ENCODE results near the gene NCBP2.

The NCBP2 gene

GRCh38 chr3:196931828-196932587, 10.3 kb downstream of the NCBP2 start:
- no peaks in the 10 kb centered on the region for H3K27me3 ChIP-seq (ENCODE audit: control insufficient read depth, insufficient read depth, low read length)
- H3K36me3 ChIP-seq (ENCODE audit: insufficient read depth, low read length) = peaks cover 76% of the 10 kb centered on the region
- no peak overlapping the region for H3K4me3 ChIP-seq (ENCODE audit: low read length)
- no peaks in the 10 kb centered on the region for H3K9me3 ChIP-seq (replicated peaks; ENCODE audit: low read length)
- H3K4me1 ChIP-seq (ENCODE audit: control insufficient read depth, insufficient read depth, low read length) = no peaks in the 10 kb centered on the region
- H3K9ac ChIP-seq (ENCODE audit: low read depth, low read length) = no peak overlapping the region
- H3K4me2 ChIP-seq (ENCODE audit: low read length) = no peak overlapping the region

GRCh38 chr3:196931157-196931556, 11.2 kb downstream of the NCBP2 start:
- peaks cover 67% of the 10 kb centered on the region for H3K36me3 ChIP-seq (ENCODE audit: insufficient read depth, low read length)
- no peaks in the 10 kb centered on the region for H3K4me1 ChIP-seq (ENCODE audit: control insufficient read depth, insufficient read depth, low read length)
- H3K9ac ChIP-seq (ENCODE audit: low read depth, low read length) = no peak overlapping the region
- H3K27me3 ChIP-seq (ENCODE audit: control insufficient read depth, insufficient read depth, low read length) = no peaks in the 10 kb centered on the region
- no peaks in the 10 kb centered on the region for H3K9me3 ChIP-seq (replicated peaks; ENCODE audit: low read length)
- H3K4me3 ChIP-seq (ENCODE audit: low read length) = no peak overlapping the region
- no peak overlapping the region for H3K4me2 ChIP-seq (ENCODE audit: low read length)

GRCh38 chr3:196927571-196928453, 14.5 kb downstream of the NCBP2 start:
- peaks cover 51% of the 10 kb centered on the region for H3K36me3 ChIP-seq (ENCODE audit: insufficient read depth, low read length)
- no peak overlapping the region for H3K4me2 ChIP-seq (ENCODE audit: low read length)

GRCh38 chr3:196920733-196921132, 21.6 kb downstream of the NCBP2 start:
- H3K4me3 ChIP-seq (ENCODE audit: low read length) = no peak overlapping the region
- H3K4me2 ChIP-seq (ENCODE audit: low read length) = no peak overlapping the region
- no peaks in the 10 kb centered on the region for H3K27me3 ChIP-seq (ENCODE audit: control insufficient read depth, insufficient read depth, low read length)
- H3K9me3 ChIP-seq (replicated peaks; ENCODE audit: low read length) = no peaks in the 10 kb centered on the region
- no peak overlapping the region for H3K9ac ChIP-seq (ENCODE audit: low read depth, low read length)
- H3K4me1 ChIP-seq (ENCODE audit: control insufficient read depth, insufficient read depth, low read length) = no peaks in the 10 kb centered on the region
- H3K36me3 ChIP-seq (ENCODE audit: insufficient read depth, low read length) = peaks cover 14% of the 10 kb centered on the region

More at GRCh38 chr3:196927571-196928453, 14.5 kb downstream of the NCBP2 start:
- H3K9ac ChIP-seq (ENCODE audit: low read depth, low read length) = no peak overlapping the region
- H3K4me1 ChIP-seq (ENCODE audit: control insufficient read depth, insufficient read depth, low read length) = no peaks in the 10 kb centered on the region
- H3K27me3 ChIP-seq (ENCODE audit: control insufficient read depth, insufficient read depth, low read length) = no peaks in the 10 kb centered on the region
- no peak overlapping the region for H3K4me3 ChIP-seq (ENCODE audit: low read length)
- H3K9me3 ChIP-seq (replicated peaks; ENCODE audit: low read length) = no peaks in the 10 kb centered on the region

- H3K4me2 ChIP-seq (ENCODE audit: low read length) = no peak overlapping the region
- no peak overlapping the region for H3K4me3 ChIP-seq (ENCODE audit: low read length)
- H3K36me3 ChIP-seq (ENCODE audit: insufficient read depth, low read length) = peaks cover 20% of the 10 kb centered on the region
- H3K27me3 ChIP-seq (ENCODE audit: control insufficient read depth, insufficient read depth, low read length) = no peaks in the 10 kb centered on the region
- no peak overlapping the region for H3K9ac ChIP-seq (ENCODE audit: low read depth, low read length)
- H3K9me3 ChIP-seq (replicated peaks; ENCODE audit: low read length) = no peaks in the 10 kb centered on the region
- no peaks in the 10 kb centered on the region for H3K4me1 ChIP-seq (ENCODE audit: control insufficient read depth, insufficient read depth, low read length)
These were observed 23.4 kb downstream of the NCBP2 start for GRCh38 chr3:196918968-196919367.

GRCh38 chr3:196916995-196917394, 25.3 kb downstream of the NCBP2 start:
- Histone ChIP-seq H3K9ac (ENCODE audit: low read depth, low read length) (no peak overlapping the region), H3K36me3 (ENCODE audit: insufficient read depth, low read length) (peaks cover 14% of the 10 kb centered on the region), H3K9me3 (replicated peaks; ENCODE audit: low read length) (no peaks in the 10 kb centered on the region), H3K4me3 (ENCODE audit: low read length) (no peak overlapping the region), H3K4me1 (ENCODE audit: control insufficient read depth, insufficient read depth, low read length) (no peaks in the 10 kb centered on the region), H3K27me3 (ENCODE audit: control insufficient read depth, insufficient read depth, low read length) (no peaks in the 10 kb centered on the region), H3K4me2 (ENCODE audit: low read length) (no peak overlapping the region)

GRCh38 chr3:196916221-196916620, 26.1 kb downstream of the NCBP2 start:
- Histone ChIP-seq H3K36me3 (ENCODE audit: insufficient read depth, low read length) (peaks cover 14% of the 10 kb centered on the region), H3K4me3 (ENCODE audit: low read length) (no peak overlapping the region), H3K27me3 (ENCODE audit: control insufficient read depth, insufficient read depth, low read length) (no peaks in the 10 kb centered on the region), H3K4me1 (ENCODE audit: control insufficient read depth, insufficient read depth, low read length) (no peaks in the 10 kb centered on the region), H3K9ac (ENCODE audit: low read depth, low read length) (no peak overlapping the region), H3K9me3 (replicated peaks; ENCODE audit: low read length) (no peaks in the 10 kb centered on the region), H3K4me2 (ENCODE audit: low read length) (no peak overlapping the region)

GRCh38 chr3:196915375-196915774, 27.0 kb downstream of the NCBP2 start:
- Histone ChIP-seq H3K4me2 (ENCODE audit: low read length) (no peak overlapping the region), H3K9me3 (replicated peaks; ENCODE audit: low read length) (no peaks in the 10 kb centered on the region), H3K27me3 (ENCODE audit: control insufficient read depth, insufficient read depth, low read length) (no peaks in the 10 kb centered on the region), H3K4me3 (ENCODE audit: low read length) (no peak overlapping the region), H3K9ac (ENCODE audit: low read depth, low read length) (no peak overlapping the region), H3K36me3 (ENCODE audit: insufficient read depth, low read length) (peaks cover 14% of the 10 kb centered on the region), H3K4me1 (ENCODE audit: control insufficient read depth, insufficient read depth, low read length) (no peaks in the 10 kb centered on the region)

GRCh38 chr3:196914866-196915265, 27.5 kb downstream of the NCBP2 start:
- no peaks in the 10 kb centered on the region for H3K9me3 ChIP-seq (replicated peaks; ENCODE audit: low read length)
- H3K4me2 ChIP-seq (ENCODE audit: low read length) = no peak overlapping the region
- no peak overlapping the region for H3K4me3 ChIP-seq (ENCODE audit: low read length)
- H3K27me3 ChIP-seq (ENCODE audit: control insufficient read depth, insufficient read depth, low read length) = no peaks in the 10 kb centered on the region
- no peak overlapping the region for H3K9ac ChIP-seq (ENCODE audit: low read depth, low read length)
- peaks cover 14% of the 10 kb centered on the region for H3K36me3 ChIP-seq (ENCODE audit: insufficient read depth, low read length)
- H3K4me1 ChIP-seq (ENCODE audit: control insufficient read depth, insufficient read depth, low read length) = no peaks in the 10 kb centered on the region

- peaks cover 60% of the 10 kb centered on the region for H3K36me3 ChIP-seq (ENCODE audit: insufficient read depth, low read length)
- H3K4me1 ChIP-seq (ENCODE audit: control insufficient read depth, insufficient read depth, low read length) = no peaks in the 10 kb centered on the region
- H3K4me3 ChIP-seq (ENCODE audit: low read length) = no peak overlapping the region
- H3K4me2 ChIP-seq (ENCODE audit: low read length) = no peak overlapping the region
- H3K9ac ChIP-seq (ENCODE audit: low read depth, low read length) = no peak overlapping the region
- H3K27me3 ChIP-seq (ENCODE audit: control insufficient read depth, insufficient read depth, low read length) = no peaks in the 10 kb centered on the region
- H3K9me3 ChIP-seq (replicated peaks; ENCODE audit: low read length) = no peaks in the 10 kb centered on the region
These were observed 38.6 kb downstream of the NCBP2 start for GRCh38 chr3:196903740-196904139.

GRCh38 chr3:196902296-196902695, 40.0 kb downstream of the NCBP2 start:
- H3K4me3 ChIP-seq (ENCODE audit: low read length) = no peak overlapping the region
- no peak overlapping the region for H3K4me2 ChIP-seq (ENCODE audit: low read length)
- no peaks in the 10 kb centered on the region for H3K27me3 ChIP-seq (ENCODE audit: control insufficient read depth, insufficient read depth, low read length)
- no peak overlapping the region for H3K9ac ChIP-seq (ENCODE audit: low read depth, low read length)
- H3K36me3 ChIP-seq (ENCODE audit: insufficient read depth, low read length) = peaks cover 52% of the 10 kb centered on the region
- H3K4me1 ChIP-seq (ENCODE audit: control insufficient read depth, insufficient read depth, low read length) = no peaks in the 10 kb centered on the region
- H3K9me3 ChIP-seq (replicated peaks; ENCODE audit: low read length) = no peaks in the 10 kb centered on the region
